Stimulated activated effector memory CD8-positive, alpha-beta T cell treated with anti-CD3 and anti-CD28 coated beads, Interleukin-12 subunit alpha, Interleukin-12 subunit beta, amount 100 ng/mL, for 72 hours (primary cell): ENCODE results near the gene PMAIP1.
A peak's percentile ranks its signal among the peaks of the same experiment; 100 is the strongest.

Experiments
- ATAC-seq: fragments of 150-1000 bp; cut with Tn5 transposase; 2 replicates; pipeline ENCODE4 v1.10.0; 2021
- DNase-seq, 2 donors: peaks; one replicate each; pipeline ENCODE4 v3.0.0; 2021 to 2022; ENCODE audit warnings: low spot score in 2 of 2
- H3K27ac Mint-ChIP-seq: one replicate; pipeline ENCODE4 v1.8.0; 2022; ENCODE audit warnings: mild to moderate bottlenecking, mixed read lengths
- H3K36me3 Mint-ChIP-seq: one replicate; pipeline ENCODE4 v1.8.0; 2022; ENCODE audit warnings: mild to moderate bottlenecking, mixed read lengths
- H3K4me1 Mint-ChIP-seq: one replicate; pipeline ENCODE4 v1.8.0; 2022; ENCODE audit warnings: mixed read lengths
- H3K4me3 Mint-ChIP-seq: one replicate; pipeline ENCODE4 v1.8.0; 2022; ENCODE audit warnings: mild to moderate bottlenecking, mixed read lengths
- H3K9me3 Mint-ChIP-seq: one replicate; pipeline ENCODE4 v1.8.0; 2022; ENCODE audit warnings: mixed read lengths

Gene PMAIP1

DNA sequence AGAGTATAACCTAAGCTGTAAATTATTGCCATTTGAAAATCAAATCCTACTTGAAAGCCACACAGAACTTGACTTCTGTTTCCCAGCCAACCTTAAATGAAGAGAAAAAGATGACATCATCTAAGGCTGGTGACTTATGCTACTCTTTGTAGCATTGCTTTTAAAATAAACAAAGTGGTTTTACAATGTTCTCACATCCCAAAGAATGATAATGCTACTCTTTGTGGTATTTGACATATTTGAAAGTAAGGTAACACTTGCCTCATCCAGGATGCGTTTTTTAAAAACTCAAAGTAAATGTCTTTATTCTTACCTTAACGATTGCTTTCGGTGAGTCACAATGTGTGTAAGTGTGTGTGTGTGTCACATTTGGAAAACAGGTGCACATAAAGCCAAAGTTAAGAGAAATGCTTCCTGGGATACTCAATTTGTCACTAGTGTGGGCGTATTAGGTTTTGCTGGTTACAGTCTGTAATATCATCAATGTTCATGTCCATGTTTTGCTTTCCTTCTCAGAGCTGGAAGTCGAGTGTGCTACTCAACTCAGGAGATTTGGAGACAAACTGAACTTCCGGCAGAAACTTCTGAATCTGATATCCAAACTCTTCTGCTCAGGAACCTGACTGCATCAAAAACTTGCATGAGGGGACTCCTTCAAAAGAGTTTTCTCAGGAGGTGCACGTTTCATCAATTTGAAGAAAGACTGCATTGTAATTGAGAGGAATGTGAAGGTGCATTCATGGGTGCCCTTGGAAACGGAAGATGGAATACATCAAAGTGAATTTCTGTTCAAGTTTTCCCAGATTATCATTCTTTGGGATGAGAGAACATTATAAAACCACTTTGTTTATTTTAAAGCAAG, 2.6 kb downstream of the PMAIP1 start:
- ATAC-seq (peak; percentile 38), DNase-seq (no peak)
- Mint-ChIP-seq H3K4me3 (peak overlapping the region; percentile 86), H3K9me3 (no peaks in the 10 kb centered on the region), H3K36me3 (peaks cover 68% of the 10 kb centered on the region), H3K27ac (peak overlapping the region; percentile 96), H3K4me1 (peaks cover 59% of the 10 kb centered on the region)

DNA sequence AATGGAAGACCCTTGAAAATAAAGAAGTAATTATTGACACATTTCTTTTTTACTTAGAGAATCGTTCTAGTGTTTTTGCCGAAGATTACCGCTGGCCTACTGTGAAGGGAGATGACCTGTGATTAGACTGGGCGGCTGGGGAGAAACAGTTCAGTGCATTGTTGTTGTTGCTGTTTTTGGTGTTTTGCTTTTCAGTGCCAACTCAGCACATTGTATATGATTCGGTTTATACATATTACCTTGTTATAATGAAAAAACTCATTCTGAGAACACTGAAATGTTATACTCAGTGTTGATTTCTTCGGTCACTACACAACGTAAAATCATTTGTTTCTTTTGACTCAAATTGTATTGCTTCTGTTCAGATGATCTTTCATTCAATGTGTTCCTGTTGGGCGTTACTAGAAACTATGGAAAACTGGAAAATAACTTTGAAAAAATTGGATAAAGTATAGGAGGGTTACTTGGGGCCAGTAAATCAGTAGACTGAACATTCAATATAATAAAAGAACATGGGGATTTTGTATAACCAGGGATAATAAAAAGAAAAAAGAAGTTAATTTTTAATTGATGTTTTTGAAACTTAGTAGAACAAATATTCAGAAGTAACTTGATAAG, 3.3 kb downstream of the PMAIP1 start:
- H3K27ac Mint-ChIP-seq: peak overlapping the region; percentile 96
- no peaks in the 10 kb centered on the region for H3K9me3 Mint-ChIP-seq
- peaks cover 68% of the 10 kb centered on the region for H3K36me3 Mint-ChIP-seq
- DNase-seq (no peak), ATAC-seq (no peak)
- H3K4me1 Mint-ChIP-seq: peaks cover 59% of the 10 kb centered on the region
- H3K4me3 Mint-ChIP-seq: peak overlapping the region; percentile 86

DNA sequence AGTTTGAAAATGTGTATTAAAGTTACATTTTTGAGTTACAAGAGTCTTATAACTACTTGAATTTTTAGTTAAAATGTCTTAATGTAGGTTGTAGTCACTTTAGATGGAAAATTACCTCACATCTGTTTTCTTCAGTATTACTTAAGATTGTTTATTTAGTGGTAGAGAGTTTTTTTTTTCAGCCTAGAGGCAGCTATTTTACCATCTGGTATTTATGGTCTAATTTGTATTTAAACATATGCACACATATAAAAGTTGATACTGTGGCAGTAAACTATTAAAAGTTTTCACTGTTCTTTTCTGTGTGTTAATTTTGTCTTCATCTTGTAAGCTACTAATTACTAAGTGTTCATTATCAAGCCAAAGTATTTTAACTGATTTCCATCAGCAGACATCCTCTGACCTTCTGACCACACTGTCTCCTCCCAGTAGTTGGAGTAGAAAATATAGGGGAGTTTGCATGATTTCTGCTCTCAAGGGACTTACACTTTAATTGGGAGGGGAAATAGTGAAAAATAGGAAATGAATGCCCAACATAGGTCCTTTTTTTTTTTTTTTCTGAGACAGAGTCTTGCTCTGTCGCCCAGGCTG, 4.3 kb downstream of the PMAIP1 start:
- no peaks in the 10 kb centered on the region for H3K9me3 Mint-ChIP-seq
- peaks cover 59% of the 10 kb centered on the region for H3K4me1 Mint-ChIP-seq
- peak overlapping the region; percentile 41 for H3K4me3 Mint-ChIP-seq
- no peak for DNase-seq
- H3K27ac Mint-ChIP-seq: peak overlapping the region; percentile 82
- no peak for ATAC-seq
- H3K36me3 Mint-ChIP-seq: peaks cover 61% of the 10 kb centered on the region

DNA sequence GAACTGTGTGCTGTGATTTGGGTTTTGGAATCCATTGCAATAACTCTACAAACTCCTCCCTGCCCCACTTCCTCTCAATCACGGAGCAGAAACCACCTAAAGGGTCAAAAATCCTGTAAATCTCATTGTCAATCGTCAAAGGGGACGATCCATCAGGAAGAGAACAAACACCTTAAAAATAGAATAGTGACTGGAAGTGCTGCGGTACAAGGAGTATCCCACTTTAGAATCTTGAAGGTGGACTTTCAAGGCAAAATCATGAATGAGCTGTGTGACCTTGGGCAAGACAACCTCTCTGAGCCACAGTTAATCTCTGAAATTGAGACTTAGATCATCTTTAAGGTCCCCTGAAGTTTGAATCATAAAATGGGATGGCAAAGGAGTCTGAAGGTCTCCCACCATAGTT, 5.9 kb downstream of the PMAIP1 start:
- H3K36me3 Mint-ChIP-seq: peaks cover 45% of the 10 kb centered on the region
- peaks cover 55% of the 10 kb centered on the region for H3K4me1 Mint-ChIP-seq
- no peak overlapping the region for H3K4me3 Mint-ChIP-seq
- H3K9me3 Mint-ChIP-seq: no peaks in the 10 kb centered on the region
- ATAC-seq (no peak), DNase-seq (no peak)
- H3K27ac Mint-ChIP-seq: no peak overlapping the region

DNA sequence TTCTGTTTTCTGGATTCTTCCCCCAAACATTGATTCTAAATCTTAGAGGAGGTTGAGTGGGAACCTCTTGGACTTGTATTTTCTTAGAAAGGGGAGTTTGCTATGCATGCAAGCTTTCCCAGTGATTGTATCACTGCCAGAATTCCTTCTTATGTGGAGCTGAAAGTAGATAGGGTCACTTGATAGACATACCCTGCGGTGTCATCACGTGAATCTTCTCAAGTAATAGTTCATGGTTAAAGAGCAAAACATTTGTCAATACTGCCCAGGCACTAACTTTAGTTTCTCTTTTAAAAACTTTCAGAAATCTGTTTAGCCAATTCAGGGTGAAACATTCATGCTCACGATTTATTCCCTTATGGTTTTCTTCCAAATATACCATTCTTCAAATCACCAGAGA, 6.4 kb downstream of the PMAIP1 start:
- H3K4me3 Mint-ChIP-seq: no peak overlapping the region

DNA sequence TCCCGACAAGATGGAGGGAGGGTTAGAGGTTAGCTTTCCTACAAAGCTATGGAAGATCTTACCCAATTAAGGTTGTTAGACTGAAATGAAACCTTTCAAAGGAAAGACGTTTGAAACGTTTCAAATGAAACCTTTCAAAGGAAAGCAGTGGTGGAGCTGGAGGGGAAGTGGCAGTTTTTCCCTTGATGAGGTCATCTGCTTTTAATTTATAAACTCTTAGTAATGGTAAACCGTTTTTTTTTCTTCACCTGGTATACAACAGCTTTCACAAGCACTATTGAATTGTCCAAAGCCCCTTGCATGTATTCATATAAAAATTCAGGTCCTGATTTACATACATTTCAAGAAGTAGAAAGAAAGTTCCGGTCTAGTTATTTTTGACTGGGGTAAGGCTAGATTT, 7.4 kb downstream of the PMAIP1 start:
- H3K36me3 Mint-ChIP-seq: peaks cover 30% of the 10 kb centered on the region
- peaks cover 52% of the 10 kb centered on the region for H3K4me1 Mint-ChIP-seq
- DNase-seq (no peak), ATAC-seq (no peak)
- peak overlapping the region; percentile 1 for H3K27ac Mint-ChIP-seq
- H3K9me3 Mint-ChIP-seq: no peaks in the 10 kb centered on the region
- peak overlapping the region; percentile 15 for H3K4me3 Mint-ChIP-seq

More for the DNA sequence above, 6.4 kb downstream of the PMAIP1 start:
- no peaks in the 10 kb centered on the region for H3K9me3 Mint-ChIP-seq
- H3K27ac Mint-ChIP-seq: no peak overlapping the region
- ATAC-seq: no peak
- DNase-seq: no peak
- peaks cover 55% of the 10 kb centered on the region for H3K4me1 Mint-ChIP-seq
- H3K36me3 Mint-ChIP-seq: peaks cover 40% of the 10 kb centered on the region

DNA sequence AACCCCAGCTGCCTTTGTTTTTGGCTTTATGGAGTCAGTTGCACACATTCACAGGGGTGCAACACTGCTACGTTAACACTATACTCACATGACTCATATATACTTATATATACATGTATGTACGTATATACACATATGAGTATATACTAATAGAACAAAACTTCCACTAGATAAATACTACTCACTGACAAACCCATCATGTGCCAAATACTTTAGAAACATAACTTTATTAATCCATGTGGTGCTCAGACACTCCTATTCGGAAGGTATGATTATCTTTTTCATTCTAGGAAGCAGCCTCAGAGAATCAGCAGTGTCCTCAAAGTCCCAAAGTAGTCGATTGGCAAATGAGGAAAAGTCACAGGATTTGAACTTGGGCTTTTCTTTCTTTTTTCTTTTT, 7.9 kb downstream of the PMAIP1 start:
- Mint-ChIP-seq H3K27ac (peak overlapping the region; percentile 1), H3K4me1 (peaks cover 48% of the 10 kb centered on the region), H3K4me3 (peak overlapping the region; percentile 15), H3K36me3 (peaks cover 25% of the 10 kb centered on the region), H3K9me3 (no peaks in the 10 kb centered on the region)
- DNase-seq: no peak
- ATAC-seq: no peak

DNA sequence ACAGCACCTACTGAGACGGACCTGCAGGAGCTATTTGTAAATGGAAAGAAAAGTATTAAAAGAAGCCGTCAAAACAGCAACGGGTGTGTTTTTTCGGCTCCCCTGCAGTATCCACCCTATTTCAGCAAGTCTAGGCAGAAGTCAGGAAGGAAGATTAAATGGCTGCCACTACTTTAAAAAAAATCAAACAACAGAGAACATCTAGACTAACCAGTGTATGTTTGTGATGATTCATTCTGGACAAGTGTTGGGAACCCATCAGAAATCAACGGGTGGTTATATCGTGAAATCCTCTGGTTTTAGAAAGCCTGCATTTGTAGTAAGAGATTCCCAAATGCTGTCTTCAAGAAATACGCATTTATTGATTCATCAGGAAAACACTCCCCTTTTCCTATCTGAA, 9.0 kb downstream of the PMAIP1 start:
- Mint-ChIP-seq H3K4me1 (peaks cover 40% of the 10 kb centered on the region), H3K9me3 (no peaks in the 10 kb centered on the region), H3K27ac (peak overlapping the region; percentile 62), H3K36me3 (peaks cover 14% of the 10 kb centered on the region), H3K4me3 (no peak overlapping the region)
- no peak for DNase-seq
- no peak for ATAC-seq

DNA sequence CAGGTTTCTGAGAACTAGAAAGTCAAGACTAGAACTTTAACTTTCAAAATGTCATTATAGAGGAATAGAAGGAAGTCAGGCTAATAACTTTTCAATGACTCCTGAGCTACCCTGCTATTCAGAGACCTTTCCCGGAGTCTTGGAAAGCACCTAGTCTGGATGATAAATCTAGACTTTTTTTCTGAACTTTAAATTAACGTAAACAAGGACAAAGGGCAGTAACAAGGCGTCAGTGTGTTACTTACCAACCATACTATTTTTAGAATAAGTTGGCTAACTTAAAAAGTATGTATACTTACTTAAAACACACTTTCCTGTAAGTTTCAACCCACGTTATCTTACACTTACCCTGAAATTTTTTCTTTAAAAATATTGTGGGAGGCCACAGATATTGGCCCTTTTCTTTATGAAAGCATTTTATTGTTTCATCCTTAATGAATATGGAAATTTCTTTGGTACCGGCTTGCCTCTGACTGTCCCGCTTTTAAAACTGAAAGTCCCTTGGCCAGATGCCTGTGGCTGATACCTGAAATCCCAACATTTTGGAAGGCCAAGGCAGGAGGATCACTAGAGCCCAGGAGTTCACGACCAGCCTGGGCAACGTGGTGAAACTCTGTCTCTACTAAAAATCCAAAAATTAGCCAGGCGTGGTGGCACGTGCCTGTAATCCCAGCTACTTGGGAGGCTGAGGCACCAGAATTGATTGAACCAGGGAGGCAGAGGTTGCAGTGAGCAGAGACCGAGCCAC, 9.7 kb downstream of the PMAIP1 start:
- Mint-ChIP-seq H3K9me3 (no peaks in the 10 kb centered on the region), H3K36me3 (peaks cover 7% of the 10 kb centered on the region), H3K4me3 (no peak overlapping the region), H3K27ac (no peak overlapping the region), H3K4me1 (peaks cover 34% of the 10 kb centered on the region)
- ATAC-seq (no peak), DNase-seq (no peak)

DNA sequence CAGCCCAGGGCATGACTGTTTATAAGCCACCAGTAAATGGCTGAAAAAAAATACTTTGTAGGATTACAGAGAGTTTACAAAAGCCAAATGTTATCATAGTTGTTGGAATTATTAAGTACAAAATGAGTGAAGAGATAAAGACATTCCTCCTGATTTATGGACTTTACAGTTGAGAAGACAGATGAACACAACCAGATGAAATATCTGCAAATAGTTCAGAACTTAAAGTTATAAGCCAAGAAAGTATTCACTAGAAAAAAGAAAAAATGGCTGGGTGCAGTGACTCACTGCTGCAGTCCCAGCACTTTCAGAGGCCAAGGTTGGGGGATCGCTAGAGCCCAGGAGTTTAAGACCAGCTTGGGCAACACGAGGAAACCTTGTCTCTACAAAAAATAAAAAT, 11.2 kb downstream of the PMAIP1 start:
- H3K36me3 Mint-ChIP-seq: no peaks in the 10 kb centered on the region
- peaks cover 20% of the 10 kb centered on the region for H3K4me1 Mint-ChIP-seq
- no peak overlapping the region for H3K27ac Mint-ChIP-seq
- H3K4me3 Mint-ChIP-seq: no peak overlapping the region
- H3K9me3 Mint-ChIP-seq: no peaks in the 10 kb centered on the region
- no peak for DNase-seq
- ATAC-seq: no peak

DNA sequence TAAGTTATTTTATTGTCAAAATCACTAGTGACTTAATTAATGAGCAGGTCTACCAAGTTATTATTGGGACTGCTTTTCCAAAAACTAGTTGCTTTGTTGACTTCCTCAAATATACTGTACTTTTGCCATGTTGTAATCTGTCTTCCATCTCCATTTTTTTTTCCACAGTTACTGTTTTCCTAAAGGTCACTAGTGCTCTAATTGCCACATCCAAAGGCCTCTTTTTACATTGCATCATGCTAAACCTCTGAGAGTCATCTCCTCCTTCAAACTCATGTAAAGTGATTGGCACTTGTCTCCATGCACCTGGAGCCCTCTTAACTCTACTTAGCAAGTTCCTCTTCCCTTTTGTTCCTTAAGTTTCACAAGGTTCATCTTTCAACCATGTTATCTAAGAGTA, 11.8 kb downstream of the PMAIP1 start:
- no peak for DNase-seq
- Mint-ChIP-seq H3K36me3 (no peaks in the 10 kb centered on the region), H3K9me3 (no peaks in the 10 kb centered on the region), H3K27ac (no peak overlapping the region), H3K4me1 (peaks cover 14% of the 10 kb centered on the region), H3K4me3 (no peak overlapping the region)
- no peak for ATAC-seq

DNA sequence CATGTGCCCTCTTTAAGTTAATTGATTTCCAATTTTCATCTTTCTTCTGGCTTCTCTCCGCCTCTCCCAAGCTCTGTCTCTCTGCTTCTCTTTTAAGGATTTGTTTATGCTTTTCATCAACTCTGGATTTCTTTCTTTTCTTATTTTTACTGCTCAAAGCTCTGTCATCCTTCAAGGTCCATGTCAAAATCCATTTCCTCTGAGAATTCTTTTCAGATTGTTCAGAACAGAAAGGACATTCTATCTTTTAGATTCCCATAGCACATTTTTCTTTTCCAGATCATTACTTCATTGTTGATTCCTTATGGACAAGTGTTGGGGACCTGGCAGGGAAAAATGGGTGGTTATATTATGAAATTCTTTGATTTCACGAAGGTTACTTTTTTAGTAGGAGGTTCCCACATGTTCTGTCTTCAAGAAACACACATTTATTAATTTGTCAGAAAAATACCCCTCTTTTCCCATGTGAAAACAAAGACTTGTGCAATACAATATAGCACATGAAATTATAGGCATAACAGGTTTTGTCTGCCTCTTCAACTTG, 12.3 kb downstream of the PMAIP1 start:
- Mint-ChIP-seq H3K36me3 (no peaks in the 10 kb centered on the region), H3K4me1 (peaks cover 10% of the 10 kb centered on the region), H3K9me3 (no peaks in the 10 kb centered on the region), H3K27ac (no peak overlapping the region), H3K4me3 (no peak overlapping the region)
- DNase-seq (no peak), ATAC-seq (no peak)

DNA sequence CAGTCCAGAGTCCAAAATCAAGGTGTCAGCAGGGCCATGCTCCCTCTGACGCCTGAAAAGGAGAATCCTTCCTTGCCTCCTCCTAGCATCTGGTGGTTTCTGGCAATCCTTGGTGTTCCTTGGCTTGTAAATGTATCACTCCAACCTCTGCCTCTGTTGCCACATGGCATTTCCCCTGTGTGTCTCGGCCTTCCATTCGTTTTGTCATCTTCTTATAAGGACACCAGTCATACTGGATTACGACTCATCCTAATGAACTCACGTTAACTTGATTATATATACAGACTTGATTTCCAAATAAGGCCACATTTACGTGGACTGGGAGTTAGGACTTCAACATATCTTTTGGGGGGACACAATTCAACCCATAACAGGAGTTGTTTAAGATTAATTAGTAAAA, 15.8 kb downstream of the PMAIP1 start:
- Mint-ChIP-seq H3K9me3 (no peaks in the 10 kb centered on the region), H3K4me3 (no peak overlapping the region), H3K27ac (no peak overlapping the region), H3K36me3 (peaks cover 5% of the 10 kb centered on the region), H3K4me1 (peaks cover 7% of the 10 kb centered on the region)
- DNase-seq: no peak
- no peak for ATAC-seq

DNA sequence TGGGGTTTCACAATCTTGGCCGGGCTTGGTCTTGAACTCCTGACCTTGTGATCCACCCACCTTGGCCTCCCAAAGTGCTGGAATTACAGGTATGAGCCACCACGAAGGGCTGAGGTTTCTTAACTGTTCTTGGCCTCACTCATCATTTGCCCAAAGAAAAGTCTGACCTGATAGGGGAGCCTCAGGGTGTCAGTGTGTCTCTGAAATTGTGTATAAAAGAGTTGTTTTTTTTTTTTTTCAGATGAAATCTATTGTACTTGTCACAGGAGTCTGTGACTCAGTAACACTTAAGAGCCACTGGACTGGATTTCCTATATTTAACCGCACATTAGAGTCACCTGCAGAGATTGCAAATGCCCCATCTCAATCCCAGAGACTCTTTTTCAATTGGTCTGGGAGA, 16.9 kb downstream of the PMAIP1 start:
- H3K4me3 Mint-ChIP-seq: no peak overlapping the region
- no peak for ATAC-seq
- no peak overlapping the region for H3K27ac Mint-ChIP-seq
- H3K4me1 Mint-ChIP-seq: peaks cover 15% of the 10 kb centered on the region
- H3K36me3 Mint-ChIP-seq: peaks cover 12% of the 10 kb centered on the region
- H3K9me3 Mint-ChIP-seq: no peaks in the 10 kb centered on the region
- DNase-seq: no peak

DNA sequence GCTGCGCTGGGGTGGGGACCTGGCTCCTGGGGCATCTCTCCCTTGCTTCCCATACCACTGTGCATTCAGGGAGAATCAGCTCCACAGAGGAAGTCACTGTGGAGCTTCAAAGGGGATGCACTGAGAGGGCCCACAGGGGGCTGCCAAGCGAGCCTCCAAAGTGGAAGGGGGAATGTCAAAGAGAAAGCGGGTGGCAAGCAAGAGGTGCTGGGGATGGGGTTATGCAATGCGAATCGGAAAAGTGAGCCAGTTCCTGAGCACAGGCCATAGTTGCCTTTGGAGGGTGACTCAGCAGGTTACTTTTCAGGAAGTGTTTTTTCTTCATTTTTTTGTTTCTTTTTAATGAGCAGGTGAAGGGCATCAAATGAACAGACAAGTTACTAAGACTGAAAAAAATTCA, 17.6 kb downstream of the PMAIP1 start:
- Mint-ChIP-seq H3K4me3 (no peak overlapping the region), H3K36me3 (peaks cover 12% of the 10 kb centered on the region), H3K27ac (no peak overlapping the region), H3K4me1 (peaks cover 19% of the 10 kb centered on the region), H3K9me3 (no peaks in the 10 kb centered on the region)
- DNase-seq (no peak), ATAC-seq (no peak)
